ENCODE results near the gene CRTAC1. TPM values are rescaled to one million over a fixed set of nuclear protein-coding genes. Genes with fewer than 3 reads are reported as not detected.

CRTAC1 gene
- total RNA-seq, 1 experiment from 2014 or later: 1.2 TPM

- Mint-ChIP-seq H3K4me1 (no peaks in the 10 kb centered on the region), H3K36me3 (no peaks in the 10 kb centered on the region), H3K27me3 (ENCODE audit: low read depth) (peaks cover 10% of the 10 kb centered on the region), H3K9me3 (no peaks in the 10 kb centered on the region), H3K27ac (no peak overlapping the region), H3K4me3 (no peak overlapping the region)
- ChIA-PET CTCF (interaction anchor here (0.9 to 1.5 kb wide), 2 partner anchors 120 to 124 kb away, joined by 3 read pairs; no protein-coding TSS in a partner anchor), POLR2A (no interaction called here)
- no peak for TF ChIP-seq TEAD4 (CRISPR knock-in tag; IDR thresholded peaks at IDR 0.05)
- no peak for TF ChIP-seq GRHL2 (CRISPR knock-in tag; IDR thresholded peaks at IDR 0.05; ENCODE audit: insufficient replicate concordance, severe bottlenecking)
- TF ChIP-seq JUN (CRISPR knock-in tag; IDR thresholded peaks at IDR 0.05): no peak
- no peak for TF ChIP-seq NR2C2 (CRISPR knock-in tag; IDR thresholded peaks at IDR 0.05)
- TF ChIP-seq, protein P1, sequence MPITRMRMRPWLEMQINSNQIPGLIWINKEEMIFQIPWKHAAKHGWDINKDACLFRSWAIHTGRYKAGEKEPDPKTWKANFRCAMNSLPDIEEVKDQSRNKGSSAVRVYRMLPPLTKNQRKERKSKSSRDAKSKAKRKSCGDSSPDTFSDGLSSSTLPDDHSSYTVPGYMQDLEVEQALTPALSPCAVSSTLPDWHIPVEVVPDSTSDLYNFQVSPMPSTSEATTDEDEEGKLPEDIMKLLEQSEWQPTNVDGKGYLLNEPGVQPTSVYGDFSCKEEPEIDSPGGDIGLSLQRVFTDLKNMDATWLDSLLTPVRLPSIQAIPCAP (CRISPR knock-in tag; IDR thresholded peaks at IDR 0.05): no peak
- TF ChIP-seq ZNF425 (CRISPR knock-in tag; conservative IDR thresholded peaks at IDR 0.05): no peak
- TF ChIP-seq, protein P2, sequence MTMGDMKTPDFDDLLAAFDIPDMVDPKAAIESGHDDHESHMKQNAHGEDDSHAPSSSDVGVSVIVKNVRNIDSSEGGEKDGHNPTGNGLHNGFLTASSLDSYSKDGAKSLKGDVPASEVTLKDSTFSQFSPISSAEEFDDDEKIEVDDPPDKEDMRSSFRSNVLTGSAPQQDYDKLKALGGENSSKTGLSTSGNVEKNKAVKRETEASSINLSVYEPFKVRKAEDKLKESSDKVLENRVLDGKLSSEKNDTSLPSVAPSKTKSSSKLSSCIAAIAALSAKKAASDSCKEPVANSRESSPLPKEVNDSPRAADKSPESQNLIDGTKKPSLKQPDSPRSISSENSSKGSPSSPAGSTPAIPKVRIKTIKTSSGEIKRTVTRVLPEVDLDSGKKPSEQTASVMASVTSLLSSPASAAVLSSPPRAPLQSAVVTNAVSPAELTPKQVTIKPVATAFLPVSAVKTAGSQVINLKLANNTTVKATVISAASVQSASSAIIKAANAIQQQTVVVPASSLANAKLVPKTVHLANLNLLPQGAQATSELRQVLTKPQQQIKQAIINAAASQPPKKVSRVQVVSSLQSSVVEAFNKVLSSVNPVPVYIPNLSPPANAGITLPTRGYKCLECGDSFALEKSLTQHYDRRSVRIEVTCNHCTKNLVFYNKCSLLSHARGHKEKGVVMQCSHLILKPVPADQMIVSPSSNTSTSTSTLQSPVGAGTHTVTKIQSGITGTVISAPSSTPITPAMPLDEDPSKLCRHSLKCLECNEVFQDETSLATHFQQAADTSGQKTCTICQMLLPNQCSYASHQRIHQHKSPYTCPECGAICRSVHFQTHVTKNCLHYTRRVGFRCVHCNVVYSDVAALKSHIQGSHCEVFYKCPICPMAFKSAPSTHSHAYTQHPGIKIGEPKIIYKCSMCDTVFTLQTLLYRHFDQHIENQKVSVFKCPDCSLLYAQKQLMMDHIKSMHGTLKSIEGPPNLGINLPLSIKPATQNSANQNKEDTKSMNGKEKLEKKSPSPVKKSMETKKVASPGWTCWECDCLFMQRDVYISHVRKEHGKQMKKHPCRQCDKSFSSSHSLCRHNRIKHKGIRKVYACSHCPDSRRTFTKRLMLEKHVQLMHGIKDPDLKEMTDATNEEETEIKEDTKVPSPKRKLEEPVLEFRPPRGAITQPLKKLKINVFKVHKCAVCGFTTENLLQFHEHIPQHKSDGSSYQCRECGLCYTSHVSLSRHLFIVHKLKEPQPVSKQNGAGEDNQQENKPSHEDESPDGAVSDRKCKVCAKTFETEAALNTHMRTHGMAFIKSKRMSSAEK (CRISPR knock-in tag; IDR thresholded peaks at IDR 0.05; ENCODE audit: borderline replicate concordance): no peak
- no peak for TF ChIP-seq GABPB1 (CRISPR knock-in tag; IDR thresholded peaks at IDR 0.05)
- TF ChIP-seq USF2 (CRISPR knock-in tag; IDR thresholded peaks at IDR 0.05): no peak
- no peak for TF ChIP-seq ZNF317 (CRISPR knock-in tag; IDR thresholded peaks at IDR 0.05; ENCODE audit: borderline replicate concordance, low read depth)
- no peak for TF ChIP-seq NFATC4 (CRISPR knock-in tag; IDR thresholded peaks at IDR 0.05)
- TF ChIP-seq CREM (CRISPR knock-in tag; IDR thresholded peaks at IDR 0.05): no peak
- no peak for TF ChIP-seq MYBL2 (CRISPR knock-in tag; IDR thresholded peaks at IDR 0.05)
- TF ChIP-seq, protein P3, sequence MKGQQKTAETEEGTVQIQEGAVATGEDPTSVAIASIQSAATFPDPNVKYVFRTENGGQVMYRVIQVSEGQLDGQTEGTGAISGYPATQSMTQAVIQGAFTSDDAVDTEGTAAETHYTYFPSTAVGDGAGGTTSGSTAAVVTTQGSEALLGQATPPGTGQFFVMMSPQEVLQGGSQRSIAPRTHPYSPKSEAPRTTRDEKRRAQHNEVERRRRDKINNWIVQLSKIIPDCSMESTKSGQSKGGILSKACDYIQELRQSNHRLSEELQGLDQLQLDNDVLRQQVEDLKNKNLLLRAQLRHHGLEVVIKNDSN (CRISPR knock-in tag; IDR thresholded peaks at IDR 0.05): no peak
- no peak for TF ChIP-seq ATF3 (CRISPR knock-in tag; conservative IDR thresholded peaks at IDR 0.05)
- no peak for TF ChIP-seq KAT7 (CRISPR knock-in tag; IDR thresholded peaks at IDR 0.05; ENCODE audit: borderline replicate concordance)
- TF ChIP-seq, protein P4, sequence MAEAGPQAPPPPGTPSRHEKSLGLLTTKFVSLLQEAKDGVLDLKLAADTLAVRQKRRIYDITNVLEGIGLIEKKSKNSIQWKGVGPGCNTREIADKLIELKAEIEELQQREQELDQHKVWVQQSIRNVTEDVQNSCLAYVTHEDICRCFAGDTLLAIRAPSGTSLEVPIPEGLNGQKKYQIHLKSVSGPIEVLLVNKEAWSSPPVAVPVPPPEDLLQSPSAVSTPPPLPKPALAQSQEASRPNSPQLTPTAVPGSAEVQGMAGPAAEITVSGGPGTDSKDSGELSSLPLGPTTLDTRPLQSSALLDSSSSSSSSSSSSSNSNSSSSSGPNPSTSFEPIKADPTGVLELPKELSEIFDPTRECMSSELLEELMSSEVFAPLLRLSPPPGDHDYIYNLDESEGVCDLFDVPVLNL (CRISPR knock-in tag; IDR thresholded peaks at IDR 0.05; ENCODE audit: borderline replicate concordance, low read depth): no peak
- TF ChIP-seq RORB (CRISPR knock-in tag; IDR thresholded peaks at IDR 0.05): no peak
- TF ChIP-seq TCF7 (CRISPR knock-in tag; IDR thresholded peaks at IDR 0.05; ENCODE audit: low read depth): no peak
- no peak for TF ChIP-seq ZBTB21 (CRISPR knock-in tag; IDR thresholded peaks at IDR 0.05; ENCODE audit: borderline replicate concordance)
- no peak for ATAC-seq
- no peak for DNase-seq (ENCODE audit: low spot score)
These were observed 108.8 kb downstream of the CRTAC1 start for GRCh38 chr10:97921581-97922021.

All from WTC11 (cell line).